ENCODE results near the gene STYXL1.

The STYXL1 gene

GRCh38 chr7:75971961-75972763 is 75.6 kb downstream of the STYXL1 start:
- no peak for DNase-seq (ENCODE audit: low read depth)
- no peak overlapping the region for H3K4me3 ChIP-seq (ENCODE audit: low read depth, low read length)
- TF ChIP-seq CTCF (IDR thresholded peaks at IDR 0.05; ENCODE audit: control insufficient read depth, extremely low read depth, insufficient read depth) = no peak

- no peak for TF ChIP-seq CTCF (IDR thresholded peaks at IDR 0.05; ENCODE audit: control insufficient read depth, extremely low read depth, insufficient read depth)
- no peak overlapping the region for H3K4me3 ChIP-seq (ENCODE audit: low read depth, low read length)
- DNase-seq (ENCODE audit: low read depth) = no peak
Measured at GRCh38 chr7:75971309-75971960, 76.4 kb downstream of the STYXL1 start.

GRCh38 chr7:75969704-75970498 is 77.9 kb downstream of the STYXL1 start:
- no peak overlapping the region for H3K4me3 ChIP-seq (ENCODE audit: low read depth, low read length)
- TF ChIP-seq CTCF (IDR thresholded peaks at IDR 0.05; ENCODE audit: control insufficient read depth, extremely low read depth, insufficient read depth) = no peak
- no peak for DNase-seq (ENCODE audit: low read depth)

- H3K4me3 ChIP-seq (ENCODE audit: low read depth, low read length) = no peak overlapping the region
- no peak for DNase-seq (ENCODE audit: low read depth)
- no peak for TF ChIP-seq CTCF (IDR thresholded peaks at IDR 0.05; ENCODE audit: control insufficient read depth, extremely low read depth, insufficient read depth)
Measured at GRCh38 chr7:75969182-75969581, 78.6 kb downstream of the STYXL1 start.

GRCh38 chr7:75968561-75969001 is 79.2 kb downstream of the STYXL1 start:
- DNase-seq (ENCODE audit: low read depth) = no peak
- no peak for TF ChIP-seq CTCF (IDR thresholded peaks at IDR 0.05; ENCODE audit: control insufficient read depth, extremely low read depth, insufficient read depth)
- no peak overlapping the region for H3K4me3 ChIP-seq (ENCODE audit: low read depth, low read length)

GRCh38 chr7:75968012-75968411 is 79.8 kb downstream of the STYXL1 start:
- no peak for TF ChIP-seq CTCF (IDR thresholded peaks at IDR 0.05; ENCODE audit: control insufficient read depth, extremely low read depth, insufficient read depth)
- no peak for DNase-seq (ENCODE audit: low read depth)
- H3K4me3 ChIP-seq (ENCODE audit: low read depth, low read length) = no peak overlapping the region

Data from LNCaP clone FGC (cell line).